ENCODE measurements around the gene ACSM5.
"Not testable (repeated sequence)": the region's sequence is repeated elsewhere in the genome, so short reads cannot be mapped to it uniquely, and the experiment has no call there.

The ACSM5 gene

DNA sequence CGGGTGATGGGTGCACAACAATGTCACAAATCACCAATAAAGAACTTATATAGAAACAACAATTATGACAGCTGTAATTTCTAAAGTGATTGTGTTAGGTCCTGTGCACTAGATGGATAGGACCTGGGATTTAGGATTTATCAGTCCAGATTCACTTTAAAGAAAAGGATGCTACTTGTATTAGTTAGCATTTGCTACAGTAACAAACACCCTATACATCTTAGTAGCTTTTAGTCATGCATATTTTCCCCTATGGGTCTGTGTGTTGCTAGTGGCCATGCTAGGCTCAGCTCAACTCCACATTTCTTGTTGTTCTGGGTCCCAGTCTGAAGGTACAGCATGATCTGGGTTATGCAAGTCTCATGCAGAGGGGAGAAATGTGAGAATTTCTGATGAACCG, 49.9 kb downstream of the ACSM5 start:
- not testable (repeated sequence) for DNase-seq

DNA sequence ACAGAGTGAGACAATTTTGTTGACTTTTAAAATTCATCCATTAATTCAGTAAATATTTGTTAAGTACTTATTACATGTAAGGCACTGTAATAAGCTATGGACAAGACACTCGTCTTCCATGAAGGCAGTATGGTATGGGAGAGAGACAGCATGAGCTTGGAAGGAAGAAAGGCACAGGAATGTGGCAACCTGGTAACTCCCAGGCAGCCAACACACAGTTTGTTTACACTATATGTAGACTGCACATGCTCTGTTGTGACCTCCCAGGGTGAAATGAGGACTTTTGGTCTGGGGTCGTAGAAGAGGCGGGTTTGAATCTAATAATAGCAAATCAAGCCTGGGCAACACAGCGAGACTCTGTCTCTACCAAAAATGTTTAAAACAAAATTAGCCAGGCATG, 51.0 kb downstream of the ACSM5 start:
- DNase-seq, result not testable (repeated sequence)

DNA sequence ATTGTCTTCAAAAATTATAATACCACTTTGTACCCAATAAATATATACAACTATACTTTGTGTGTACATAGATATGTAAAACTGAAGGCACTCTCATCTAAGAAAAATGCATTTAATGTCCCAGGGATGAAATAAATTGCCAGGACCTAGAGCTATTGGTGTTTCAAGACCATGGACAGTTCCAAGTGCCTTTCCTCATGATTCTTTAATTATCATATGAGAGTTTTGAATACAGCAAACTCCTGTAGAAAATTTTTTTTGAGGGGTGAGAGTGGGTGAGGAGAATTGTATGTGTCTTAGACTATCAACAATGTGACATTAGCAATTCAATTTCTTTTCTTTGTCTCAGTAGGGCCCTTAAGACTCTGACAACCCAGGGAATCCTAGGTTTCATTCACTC, 59.6 kb downstream of the ACSM5 start:
- DNase-seq, result not testable (repeated sequence)

DNA sequence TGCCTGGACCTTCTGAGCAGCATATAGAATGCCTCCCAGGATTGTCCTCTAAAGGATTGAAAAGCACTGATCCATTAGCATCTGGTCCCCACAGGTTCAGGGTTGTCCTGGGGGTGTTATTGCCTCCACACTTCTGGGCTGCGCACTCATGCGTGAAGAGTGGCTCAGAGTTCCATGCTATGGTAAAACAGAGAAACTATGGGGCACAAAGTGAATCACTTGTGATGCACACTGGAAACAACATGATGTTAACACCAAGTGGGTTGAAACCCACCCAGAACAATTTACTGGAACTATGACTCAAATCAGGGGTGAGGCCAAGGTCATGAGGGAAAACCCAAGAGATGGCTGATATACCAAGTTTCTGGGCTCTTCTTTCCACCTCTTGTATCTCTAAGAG, 60.6 kb downstream of the ACSM5 start:
- not testable (repeated sequence) for DNase-seq

DNA sequence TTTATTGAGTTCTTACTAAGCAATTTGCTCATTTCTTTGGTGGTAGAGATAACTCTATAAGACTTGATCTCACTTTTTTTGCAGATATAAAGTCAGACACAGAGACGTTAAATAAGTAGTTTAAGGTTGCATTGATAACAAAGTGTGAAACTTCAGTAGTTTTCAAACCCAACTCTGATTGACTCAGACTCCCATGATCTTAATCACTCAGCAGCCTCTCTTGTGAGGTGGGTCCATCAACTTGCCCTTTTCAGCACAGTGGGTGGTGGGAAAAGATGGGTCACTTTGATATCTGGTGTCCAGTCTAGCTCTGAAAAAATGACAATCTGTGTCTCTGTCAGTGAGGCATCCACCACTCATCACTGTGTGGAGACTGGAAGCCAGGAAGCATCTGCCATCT, 61.4 kb downstream of the ACSM5 start:
- not testable (repeated sequence) for DNase-seq

DNA sequence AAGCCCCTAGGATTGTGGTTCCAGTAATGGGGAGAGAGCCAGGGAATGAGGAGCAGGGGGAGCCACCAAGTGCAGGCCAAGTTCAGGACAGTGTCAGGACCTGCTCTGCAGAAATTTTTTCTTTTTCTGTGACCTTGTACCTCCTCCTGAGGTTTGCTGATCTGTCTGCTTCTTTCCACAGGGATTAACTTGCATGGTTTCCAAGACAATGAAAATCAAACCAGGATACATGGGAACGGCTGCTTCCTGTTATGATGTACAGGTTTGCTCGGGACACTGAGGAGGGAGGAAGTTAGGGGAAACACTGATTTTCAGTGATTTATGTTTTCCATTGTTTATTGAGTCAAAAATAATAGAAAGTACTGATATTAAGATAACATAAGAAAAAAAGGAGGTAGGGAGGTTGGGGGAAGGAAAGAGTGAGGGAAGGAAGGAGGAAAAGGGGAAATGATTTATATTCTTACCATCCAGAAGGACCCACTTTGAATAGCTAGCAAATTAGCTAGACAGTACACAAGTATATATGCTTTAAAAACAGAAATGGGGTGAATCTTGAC, 67.9 kb downstream of the ACSM5 start:
- not testable (repeated sequence) for DNase-seq

DNA sequence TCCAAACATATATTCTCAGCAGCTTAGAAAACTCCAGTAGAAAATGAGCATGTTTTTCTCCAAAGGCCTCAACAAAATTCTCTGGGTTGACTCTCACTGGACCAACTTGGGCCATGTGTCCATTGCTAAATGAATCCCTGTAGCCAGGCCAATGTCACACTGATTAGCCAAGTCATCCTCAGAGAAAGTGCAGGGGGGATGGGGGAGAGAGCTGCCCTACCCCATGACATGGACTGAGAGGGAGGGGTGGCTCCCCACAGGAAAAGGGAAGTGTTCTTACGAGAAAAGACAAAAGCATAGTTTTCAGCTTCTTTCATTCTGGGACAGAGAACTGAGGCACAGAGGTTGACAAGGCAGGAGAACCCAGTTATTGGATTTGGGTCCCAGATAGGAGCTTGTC, 74.7 kb downstream of the ACSM5 start:
- DNase-seq, result not testable (repeated sequence)

DNA sequence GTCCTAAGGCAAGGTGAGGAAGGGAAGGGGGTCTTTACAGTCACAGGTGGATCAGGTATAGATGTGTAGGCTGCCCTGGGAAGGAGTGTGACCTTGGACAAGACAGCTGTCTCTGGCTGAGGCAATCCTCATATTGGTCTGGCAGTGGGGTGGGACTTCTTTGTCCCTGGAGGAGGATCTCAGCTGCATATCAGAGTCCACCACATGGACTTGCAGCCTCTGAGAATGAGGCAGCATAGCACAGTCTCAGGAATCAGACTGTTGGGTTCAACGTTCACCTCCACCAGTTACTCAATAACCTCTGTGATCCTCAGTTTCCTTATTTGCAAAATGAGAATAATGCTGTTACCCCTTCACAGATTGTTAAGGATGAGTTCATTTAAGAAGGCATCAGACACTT, 75.4 kb downstream of the ACSM5 start:
- DNase-seq, result no peak

DNA sequence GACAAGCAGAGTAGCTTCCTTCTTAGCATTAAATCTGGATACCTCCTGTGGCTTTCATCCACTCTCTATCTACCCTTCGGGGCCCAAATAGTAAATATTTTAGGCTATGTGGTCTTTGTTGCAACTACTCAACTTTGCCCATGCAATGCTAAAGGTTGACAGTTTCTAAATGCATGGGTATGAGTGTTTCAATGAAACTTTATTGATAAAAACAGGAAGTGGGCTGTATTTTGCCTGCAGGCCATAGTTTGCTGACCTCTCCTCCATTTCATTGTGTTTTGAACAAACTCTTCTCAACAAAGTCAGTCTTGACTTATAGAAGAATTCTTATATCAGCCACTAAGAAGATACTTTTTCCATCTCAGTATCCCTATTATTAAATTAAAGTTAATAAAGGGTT, 76.1 kb downstream of the ACSM5 start:
- DNase-seq, result no peak
